SU-DHL-6 (cell line): ENCODE results near the gene SUN5.

Experiments
- H2AFZ ChIP-seq: fragments of 200-600 bp; sonication (generic); 2 replicates; pipeline ENCODE4 v1.6.1; 2014; ENCODE audit warnings: low read depth, mild to moderate bottlenecking, moderate library complexity, mixed read lengths, antibody characterized with exemption, low read length; ENCODE audit not compliant: severe bottlenecking
- H3F3A ChIP-seq: fragments of 200-600 bp; shearing (Covaris generic); 2 replicates; pipeline ENCODE4 v1.6.0; 2016; ENCODE audit warnings: antibody characterized with exemption, mild to moderate bottlenecking; ENCODE audit not compliant: insufficient read depth
- H3K27ac ChIP-seq: fragments of 200-600 bp; sonication (generic); 2 replicates; pipeline ENCODE4 v1.5.1; 2016; ENCODE audit warnings: low read depth, mild to moderate bottlenecking, low read length, moderate library complexity, mixed read lengths
- H3K27me3 ChIP-seq: fragments of 200-600 bp; sonication (generic), shearing (Covaris generic); 2 replicates; pipeline ENCODE4 v1.6.0; 2014; ENCODE audit warnings: mild to moderate bottlenecking, low read length
- H3K36me3 ChIP-seq: fragments of 200-600 bp; sonication (generic); 2 replicates; pipeline ENCODE4 v1.6.1; 2014; ENCODE audit warnings: mild to moderate bottlenecking, low read length, mixed read lengths
- H3K4me2 ChIP-seq: fragments of 300-600, 200-600 bp; shearing (Covaris generic), sonication (generic); 2 replicates; pipeline ENCODE4 v1.6.0; 2014; ENCODE audit warnings: low read length, low read depth, mild to moderate bottlenecking; ENCODE audit not compliant: poor library complexity, severe bottlenecking
- H3K4me3 ChIP-seq: fragments of 200-600 bp; sonication (generic); 2 replicates; pipeline ENCODE4 v1.5.1; 2014; ENCODE audit warnings: antibody characterized with exemption, low read length, mild to moderate bottlenecking, mixed read lengths; ENCODE audit not compliant: insufficient read depth, poor library complexity, severe bottlenecking
- H3K79me2 ChIP-seq: fragments of 200-600 bp; sonication (generic); 2 replicates; pipeline ENCODE4 v1.6.1; 2014; ENCODE audit warnings: mild to moderate bottlenecking, low read length, moderate library complexity; ENCODE audit not compliant: insufficient read depth
- H3K9ac ChIP-seq: fragments of 200-600 bp; sonication (generic); 2 replicates; pipeline ENCODE4 v1.7.0; 2014; ENCODE audit warnings: mild to moderate bottlenecking, low read length
- H3K9me2 ChIP-seq: fragments of 200-600 bp; sonication (generic); replicated peaks from 2 replicates; pipeline ENCODE4 v1.6.1; 2014; ENCODE audit warnings: low read length; ENCODE audit not compliant: insufficient read depth
- H3K9me3 ChIP-seq: fragments of 200-600 bp; sonication (generic); 2 replicates; pipeline ENCODE4 v1.6.1; 2014; ENCODE audit warnings: low read length, mixed read lengths; ENCODE audit not compliant: insufficient read depth
- H4K20me1 ChIP-seq: fragments of 200-600 bp; sonication (generic); 2 replicates; pipeline ENCODE4 v1.6.1; 2014; ENCODE audit warnings: low read depth, mild to moderate bottlenecking, antibody characterized with exemption, low read length, moderate library complexity, mixed read lengths
- CTCF ChIP-seq: fragments of 200-600 bp; sonication (generic); IDR thresholded peaks from one replicate; pipeline ENCODE4 v1.5.1; 2017; ENCODE audit warnings: antibody characterized with exemption, mild to moderate bottlenecking, low read length, moderate library complexity; ENCODE audit not compliant: insufficient read depth, poor library complexity, severe bottlenecking
- EZH2phosphoT487 ChIP-seq: fragments of 200-600 bp; sonication (generic), shearing (Covaris generic); conservative IDR thresholded peaks from 2 replicates; pipeline ENCODE4 v1.6.1; 2018; ENCODE audit warnings: mild to moderate bottlenecking, antibody characterized with exemption, low read length, moderate library complexity, mixed read lengths

SUN5 gene

GRCh38 chr20:33014336-33015113 lies 10.3 kb upstream of the SUN5 start:
- Histone ChIP-seq H3K4me3 (no peak overlapping the region), H3K27me3 (no peaks in the 10 kb centered on the region; the same call in 1 of the 2 replicates), H3F3A (no peaks in the 10 kb centered on the region), H3K9me2 (no peaks in the 10 kb centered on the region), H3K9me3 (no peaks in the 10 kb centered on the region), H3K79me2 (no peaks in the 10 kb centered on the region), H3K27ac (no peak overlapping the region), H3K36me3 (no peaks in the 10 kb centered on the region), H4K20me1 (no peaks in the 10 kb centered on the region), H2AFZ (no peak overlapping the region), H3K9ac (no peak overlapping the region), H3K4me2 (no peak overlapping the region)
- TF ChIP-seq EZH2phosphoT487 (no peak), CTCF (no peak)

GRCh38 chr20:33013701-33014326 lies 9.6 kb upstream of the SUN5 start:
- Histone ChIP-seq H3K9me2 (no peaks in the 10 kb centered on the region), H3K79me2 (no peaks in the 10 kb centered on the region), H3K4me3 (no peak overlapping the region)

GRCh38 chr20:33012327-33013189 lies 8.3 kb upstream of the SUN5 start:
- Histone ChIP-seq H2AFZ (no peak overlapping the region), H3K9me2 (no peaks in the 10 kb centered on the region)
- 0 out of 2 replicates have a peak, but pooled peaks have one; percentile 28 for TF ChIP-seq EZH2phosphoT487
- TF ChIP-seq CTCF, result no peak

More at GRCh38 chr20:33013701-33014326, 9.6 kb upstream of the SUN5 start:
- Histone ChIP-seq H2AFZ (no peak overlapping the region), H3F3A (no peaks in the 10 kb centered on the region), H4K20me1 (no peaks in the 10 kb centered on the region), H3K4me2 (no peak overlapping the region), H3K27me3 (no peaks in the 10 kb centered on the region; the same call in 1 of the 2 replicates), H3K27ac (no peak overlapping the region), H3K9ac (no peak overlapping the region), H3K36me3 (no peaks in the 10 kb centered on the region), H3K9me3 (no peaks in the 10 kb centered on the region)
- TF ChIP-seq EZH2phosphoT487, result no peak

More at GRCh38 chr20:33012327-33013189, 8.3 kb upstream of the SUN5 start:
- no peaks in the 10 kb centered on the region for H3K9me3 ChIP-seq
- H3K9ac ChIP-seq, result no peak overlapping the region
- H3K27ac ChIP-seq, result no peak overlapping the region
- no peaks in the 10 kb centered on the region for H3K27me3 ChIP-seq
- no peak overlapping the region for H3K4me3 ChIP-seq
- H3K36me3 ChIP-seq, result no peaks in the 10 kb centered on the region
- H3K4me2 ChIP-seq, result no peak overlapping the region
- H4K20me1 ChIP-seq, result no peaks in the 10 kb centered on the region
- H3K79me2 ChIP-seq, result no peaks in the 10 kb centered on the region
- no peaks in the 10 kb centered on the region for H3F3A ChIP-seq
